Testis (tissue), 2 donors: ENCODE data around the gene ZMYND19.

Experiments
- POLR2A ChIP-seq: fragments of 450-650 bp; IDR thresholded peaks from one replicate; pipeline ENCODE4 v1.6.1; 2017; ENCODE audit warnings: antibody characterized with exemption, mild to moderate bottlenecking, moderate library complexity
- TF ChIP-seq, protein P1 (sequence below), 3 experiments: fragments of 450-650 bp in 2 of 3; fragments of 200-600 bp in 1 of 3; sonication (generic) in 1 of 3; IDR thresholded peaks; one replicate each; pipeline ENCODE4 v1.5.1; 2016 to 2019; ENCODE audit warnings: antibody characterized with exemption in 3 of 3, mild to moderate bottlenecking in 2 of 3, moderate library complexity in 1 of 3

- TF ChIP-seq, protein P1, sequence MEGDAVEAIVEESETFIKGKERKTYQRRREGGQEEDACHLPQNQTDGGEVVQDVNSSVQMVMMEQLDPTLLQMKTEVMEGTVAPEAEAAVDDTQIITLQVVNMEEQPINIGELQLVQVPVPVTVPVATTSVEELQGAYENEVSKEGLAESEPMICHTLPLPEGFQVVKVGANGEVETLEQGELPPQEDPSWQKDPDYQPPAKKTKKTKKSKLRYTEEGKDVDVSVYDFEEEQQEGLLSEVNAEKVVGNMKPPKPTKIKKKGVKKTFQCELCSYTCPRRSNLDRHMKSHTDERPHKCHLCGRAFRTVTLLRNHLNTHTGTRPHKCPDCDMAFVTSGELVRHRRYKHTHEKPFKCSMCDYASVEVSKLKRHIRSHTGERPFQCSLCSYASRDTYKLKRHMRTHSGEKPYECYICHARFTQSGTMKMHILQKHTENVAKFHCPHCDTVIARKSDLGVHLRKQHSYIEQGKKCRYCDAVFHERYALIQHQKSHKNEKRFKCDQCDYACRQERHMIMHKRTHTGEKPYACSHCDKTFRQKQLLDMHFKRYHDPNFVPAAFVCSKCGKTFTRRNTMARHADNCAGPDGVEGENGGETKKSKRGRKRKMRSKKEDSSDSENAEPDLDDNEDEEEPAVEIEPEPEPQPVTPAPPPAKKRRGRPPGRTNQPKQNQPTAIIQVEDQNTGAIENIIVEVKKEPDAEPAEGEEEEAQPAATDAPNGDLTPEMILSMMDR (IDR thresholded peaks at IDR 0.05) = peak; percentile 87 to 96 (median 95)
- TF ChIP-seq POLR2A = no peak
These were observed 11.6 kb downstream of the ZMYND19 start, which contains the start of gene DPH7 for GRCh38 chr9:137578518-137579258.
